NCI-H82 treated with DMSO at 0.1 percent for 48 hours (cell line): ENCODE measurements around the gene FAM227B.
A peak's percentile ranks its signal among the peaks of the same experiment; 100 is the strongest.
"Not testable (repeated sequence)": the region's sequence is repeated elsewhere in the genome, so short reads cannot be mapped to it uniquely, and the experiment has no call there.

Source experiments
- DNase-seq: peaks from one replicate; lab custom pipeline; 2025; ENCODE audit not compliant: unreplicated experiment; lab: John Stamatoyannopoulos, UW

FAM227B gene

GRCh38 chr15:49383266-49383665 lies 237.4 kb downstream of the FAM227B start:
- DNase-seq = no peak

- DNase-seq = no peak
These were observed 238.2 kb downstream of the FAM227B start for GRCh38 chr15:49382394-49382793.

GRCh38 chr15:49380912-49381311 lies 239.7 kb downstream of the FAM227B start:
- DNase-seq = no peak

- DNase-seq = no peak
These were observed 240.6 kb downstream of the FAM227B start for GRCh38 chr15:49379996-49380395.

GRCh38 chr15:49372366-49372765 lies 248.3 kb downstream of the FAM227B start:
- DNase-seq = no peak

- no peak for DNase-seq
These were observed 249.8 kb downstream of the FAM227B start for GRCh38 chr15:49370782-49371181.

GRCh38 chr15:49366496-49366895 lies 254.1 kb downstream of the FAM227B start:
- DNase-seq = no peak

GRCh38 chr15:49361370-49361769 lies 259.2 kb downstream of the FAM227B start:
- no peak for DNase-seq

GRCh38 chr15:49354439-49354838 lies 266.2 kb downstream of the FAM227B start:
- not testable (repeated sequence) for DNase-seq

- DNase-seq = no peak
These were observed 277.1 kb downstream of the FAM227B start for GRCh38 chr15:49343546-49343945.

- no peak for DNase-seq
These were observed 281.0 kb downstream of the FAM227B start for GRCh38 chr15:49339656-49340055.

GRCh38 chr15:49331951-49332350 lies 288.7 kb downstream of the FAM227B start:
- no peak for DNase-seq

GRCh38 chr15:49331442-49331841 lies 289.2 kb downstream of the FAM227B start:
- no peak for DNase-seq

- no peak for DNase-seq
These were observed 290.5 kb downstream of the FAM227B start for GRCh38 chr15:49330166-49330565.

GRCh38 chr15:49328941-49329340 lies 291.7 kb downstream of the FAM227B start:
- no peak for DNase-seq

GRCh38 chr15:49327927-49328326 lies 292.7 kb downstream of the FAM227B start:
- DNase-seq = no peak

- no peak for DNase-seq
These were observed 297.4 kb downstream of the FAM227B start for GRCh38 chr15:49323207-49323606.

- no peak for DNase-seq
These were observed 300.3 kb downstream of the FAM227B start for GRCh38 chr15:49320351-49320750.

- DNase-seq = peak; percentile 22
These were observed 305.2 kb downstream of the FAM227B start for GRCh38 chr15:49315391-49315823.

- DNase-seq = no peak
These were observed 305.9 kb downstream of the FAM227B start for GRCh38 chr15:49314716-49315115.

GRCh38 chr15:49313650-49314049 lies 307.0 kb downstream of the FAM227B start:
- no peak for DNase-seq

- peak; percentile 60 for DNase-seq
These were observed 310.7 kb downstream of the FAM227B start for GRCh38 chr15:49309889-49310288.

- DNase-seq = no peak
These were observed 311.9 kb downstream of the FAM227B start for GRCh38 chr15:49308686-49309085.

- no peak for DNase-seq
These were observed 314.1 kb downstream of the FAM227B start for GRCh38 chr15:49306551-49306950.
